GM19035 (cell line): ENCODE measurements around the gene FOXL3.

Experiments
- ATAC-seq: cut with Tn5 transposase; IDR thresholded peaks from one replicate; pipeline ENCODE4 v1.9.1; 2021; ENCODE audit not compliant: unreplicated experiment

FOXL3 gene

GRCh38 chr7:300546-301290 is 10.7 kb downstream of the FOXL3 start:
- no peak for ATAC-seq

- no peak for ATAC-seq
These were observed 11.5 kb downstream of the FOXL3 start for GRCh38 chr7:301291-302053.

- no peak for ATAC-seq
These were observed 12.4 kb downstream of the FOXL3 start for GRCh38 chr7:302054-302992.

- ATAC-seq: no peak
These were observed 13.5 kb downstream of the FOXL3 start for GRCh38 chr7:303425-303824.

DNA sequence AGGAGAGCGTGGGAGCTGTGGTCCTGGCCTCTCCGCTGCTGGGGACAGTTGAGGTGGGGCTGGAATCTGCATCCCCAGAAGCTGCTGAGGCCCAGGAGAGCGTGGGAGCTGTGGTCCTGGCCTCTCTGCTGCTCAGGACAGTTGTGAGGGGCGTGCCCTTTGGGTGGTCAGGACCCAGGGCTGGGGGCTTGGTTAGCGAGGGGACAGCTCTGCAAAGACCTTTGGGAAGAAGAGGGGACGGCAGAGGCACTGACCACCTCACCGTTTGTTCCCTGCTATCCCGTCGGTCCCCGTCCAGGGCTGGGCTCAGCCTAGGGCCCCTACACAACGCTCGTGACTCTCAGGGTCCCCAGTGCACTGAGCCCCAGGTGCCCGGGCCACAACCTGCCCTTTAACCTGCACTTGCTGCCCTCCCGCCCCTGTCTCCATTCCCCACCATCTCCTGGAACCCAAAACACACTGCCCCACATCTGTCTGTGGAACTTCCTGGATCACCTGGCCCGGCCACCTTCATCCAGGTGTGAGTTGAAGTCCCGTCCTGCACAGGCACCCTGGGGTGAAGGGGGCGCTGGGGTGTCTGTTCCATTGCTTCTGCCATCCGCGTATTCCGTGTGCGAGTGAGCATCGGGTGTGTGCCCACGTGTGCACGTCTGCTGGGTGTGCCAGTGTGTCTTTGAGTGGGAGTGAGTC is 14.1 kb downstream of the FOXL3 start:
- ATAC-seq: no peak

GRCh38 chr7:304574-305409 is 14.8 kb downstream of the FOXL3 start:
- no peak for ATAC-seq

DNA sequence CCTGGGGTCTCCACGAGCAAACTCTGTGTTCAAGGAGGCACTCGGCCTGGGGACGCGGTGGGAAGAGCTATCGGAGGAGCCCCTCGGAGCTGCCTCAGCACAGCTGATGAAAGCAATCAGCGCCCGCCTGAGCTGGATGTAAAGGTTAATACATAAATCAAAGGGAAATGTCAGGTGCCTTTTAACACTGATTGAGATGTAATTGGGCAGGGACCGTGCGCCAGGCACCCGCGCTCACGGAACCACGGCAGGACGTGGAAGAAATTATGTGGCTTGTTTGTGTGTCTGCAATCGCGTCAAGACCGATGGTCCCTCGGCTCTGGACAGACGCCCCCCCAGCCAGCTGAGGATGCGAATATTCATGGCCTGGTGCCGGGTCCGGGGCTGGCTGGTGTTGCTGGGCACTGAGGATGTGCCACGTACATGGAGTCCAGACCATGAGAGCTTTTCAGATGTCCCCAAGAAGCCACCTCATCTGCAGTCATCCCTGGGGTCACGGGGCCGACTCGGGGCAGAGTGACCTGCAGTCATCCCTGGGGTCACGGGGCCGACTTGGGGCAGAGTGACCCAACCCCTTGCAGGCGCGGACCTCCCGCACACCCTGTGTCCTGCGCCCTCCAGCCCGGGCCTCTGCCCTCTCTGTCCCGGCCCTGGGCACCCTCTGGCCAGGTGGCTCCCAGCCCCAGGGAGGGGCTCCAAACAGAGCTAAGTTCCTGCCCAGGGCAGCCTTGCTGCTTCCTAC is 15.6 kb downstream of the FOXL3 start:
- ATAC-seq: no peak

DNA sequence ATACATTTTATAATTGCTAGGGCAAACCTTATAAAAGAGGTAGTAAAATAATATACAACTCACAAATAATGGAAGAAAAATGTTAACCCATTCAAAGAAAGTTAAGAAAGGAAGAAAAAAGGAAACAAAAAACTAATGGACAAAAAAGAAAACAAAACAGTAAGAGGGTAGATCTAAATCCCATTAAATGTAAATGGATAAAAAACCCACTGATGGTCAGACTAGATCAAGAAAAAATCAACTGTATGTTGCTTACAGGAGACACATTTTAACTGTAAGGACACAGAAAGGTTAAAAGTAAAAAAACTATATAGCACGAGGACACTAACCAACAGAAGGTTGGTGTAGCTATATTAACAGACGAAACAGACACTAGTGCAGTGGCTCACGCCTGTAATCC is 18.0 kb downstream of the FOXL3 start:
- no peak for ATAC-seq

GRCh38 chr7:309586-310228 is 19.7 kb downstream of the FOXL3 start:
- ATAC-seq: no peak

GRCh38 chr7:311131-311680 is 21.2 kb downstream of the FOXL3 start:
- no peak for ATAC-seq

DNA sequence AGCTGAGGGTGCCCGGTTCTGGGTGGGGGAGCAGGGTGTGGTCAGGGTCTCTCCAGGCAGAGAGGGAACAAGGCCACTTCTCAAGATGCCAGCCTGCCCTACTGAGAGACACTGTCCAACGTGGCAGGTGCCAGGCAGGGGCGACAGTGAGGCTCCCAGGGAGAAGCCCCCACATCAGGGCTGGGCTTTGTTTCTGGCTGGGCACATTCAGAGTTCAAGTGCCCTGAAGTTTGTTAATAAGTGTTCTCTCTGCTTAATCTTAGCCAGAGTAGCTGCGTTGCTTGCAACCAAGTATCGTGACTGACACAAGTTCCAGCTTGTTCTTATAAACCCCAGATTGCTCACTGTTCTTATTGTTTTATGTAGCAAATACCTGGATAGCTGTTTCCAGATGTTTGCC is 21.8 kb downstream of the FOXL3 start:
- ATAC-seq: no peak

GRCh38 chr7:312424-312823 is 22.5 kb downstream of the FOXL3 start:
- no peak for ATAC-seq

- ATAC-seq: no peak
These were observed 24.9 kb downstream of the FOXL3 start for GRCh38 chr7:314853-315252.

- ATAC-seq: no peak
These were observed 25.7 kb downstream of the FOXL3 start for GRCh38 chr7:315516-316265.

DNA sequence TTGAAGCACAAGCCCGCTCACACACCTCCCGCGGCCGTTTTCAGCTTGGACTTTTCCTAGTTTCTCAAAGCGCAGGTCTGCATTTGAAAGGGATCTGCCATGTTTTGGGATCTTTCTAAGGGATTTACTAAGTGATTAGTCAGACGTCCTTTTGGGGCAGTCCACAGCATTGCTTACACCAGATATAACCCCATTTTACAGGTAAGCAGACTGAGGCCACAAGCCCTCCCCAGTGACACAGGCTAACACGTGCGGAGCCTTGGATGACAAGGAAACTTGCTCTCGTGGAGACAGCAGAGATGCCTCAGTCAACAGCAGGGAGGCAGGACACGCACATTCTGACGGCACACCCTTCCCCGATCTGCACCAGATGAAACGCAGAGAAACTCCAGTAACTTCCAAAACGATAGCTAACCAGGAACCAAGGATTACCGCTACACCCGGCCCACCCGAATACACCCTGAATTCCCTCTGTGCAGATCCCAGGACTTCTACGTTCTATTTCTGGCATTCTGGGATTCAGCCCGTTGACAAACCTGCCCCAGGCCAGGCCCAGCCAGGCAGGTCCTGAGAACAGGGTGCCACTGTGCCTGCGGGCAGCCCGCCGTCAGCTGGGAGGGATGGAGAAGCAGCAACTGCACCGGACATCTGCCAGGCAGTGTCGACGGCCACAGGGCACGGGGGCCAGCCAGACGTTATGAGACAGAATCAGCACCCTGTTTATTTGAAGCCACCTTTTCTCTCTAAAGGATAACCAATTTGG is 27.9 kb downstream of the FOXL3 start:
- no peak for ATAC-seq

GRCh38 chr7:318476-318875 is 28.5 kb downstream of the FOXL3 start:
- no peak for ATAC-seq
